ENCODE results near the gene HINT1.

The HINT1 gene

DNA sequence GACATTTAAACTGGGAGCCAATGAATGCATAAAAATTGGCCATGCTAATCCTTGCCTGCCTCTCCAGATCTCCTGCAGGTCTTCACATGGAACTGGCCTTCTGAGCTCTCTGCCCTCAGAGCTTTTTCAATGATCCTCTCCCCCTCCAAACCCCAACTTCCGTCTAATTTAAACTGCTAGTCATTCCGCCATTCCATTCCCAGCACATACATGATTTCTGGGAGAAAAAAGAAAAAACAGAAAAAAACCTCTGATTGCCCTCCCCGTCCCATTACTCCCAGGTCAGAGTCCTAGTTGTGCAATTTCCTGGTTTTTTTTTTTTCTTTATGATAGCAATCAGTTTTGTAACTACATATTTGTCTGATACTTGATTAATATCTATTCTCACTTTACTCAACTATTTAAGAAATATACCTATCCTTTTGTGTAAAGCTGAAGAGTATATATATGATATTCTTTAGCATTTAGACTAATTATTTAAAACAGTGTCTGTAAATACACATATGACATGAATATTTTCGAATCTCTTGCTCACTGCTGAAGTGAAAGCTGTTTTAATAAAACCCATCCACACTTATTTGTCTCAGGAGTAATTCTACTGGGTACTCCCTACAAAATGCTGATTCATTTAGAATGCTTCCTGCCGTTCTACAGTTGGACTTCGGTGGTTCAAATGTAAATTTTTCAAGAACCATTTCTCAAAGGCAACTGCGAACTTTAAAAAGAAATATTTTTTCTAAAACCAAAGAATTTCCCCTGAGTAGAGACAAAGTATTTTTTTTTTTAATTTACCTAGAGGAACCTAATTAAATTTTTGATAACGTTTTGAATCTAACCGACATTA lies 1.6 kb downstream of the HINT1 start:
- peak overlapping the region; percentile 87 to 93 for H3K27ac ChIP-seq
- peak overlapping the region; percentile 68 to 75 for H3K4me3 ChIP-seq
- no peak for DNase-seq
- intact Hi-C loops (cut with DNase I; ENCODE audit: low total_unique reads), result loop anchor here (10.0 kb wide), 2 partner anchors 251 to 1259 kb away; partner anchors contain the start of gene CHSY3
- H3K36me3 ChIP-seq, result peaks cover 20 to 41% (median 33%) of the 10 kb centered on the region in 3 donors
- no peaks in the 10 kb centered on the region for H3K9me3 ChIP-seq
- peaks cover 0 to 17% (median 7%) of the 10 kb centered on the region in 4 donors for H3K4me1 ChIP-seq
- H3K27me3 ChIP-seq, result no peaks in the 10 kb centered on the region
- TF ChIP-seq, protein P1, sequence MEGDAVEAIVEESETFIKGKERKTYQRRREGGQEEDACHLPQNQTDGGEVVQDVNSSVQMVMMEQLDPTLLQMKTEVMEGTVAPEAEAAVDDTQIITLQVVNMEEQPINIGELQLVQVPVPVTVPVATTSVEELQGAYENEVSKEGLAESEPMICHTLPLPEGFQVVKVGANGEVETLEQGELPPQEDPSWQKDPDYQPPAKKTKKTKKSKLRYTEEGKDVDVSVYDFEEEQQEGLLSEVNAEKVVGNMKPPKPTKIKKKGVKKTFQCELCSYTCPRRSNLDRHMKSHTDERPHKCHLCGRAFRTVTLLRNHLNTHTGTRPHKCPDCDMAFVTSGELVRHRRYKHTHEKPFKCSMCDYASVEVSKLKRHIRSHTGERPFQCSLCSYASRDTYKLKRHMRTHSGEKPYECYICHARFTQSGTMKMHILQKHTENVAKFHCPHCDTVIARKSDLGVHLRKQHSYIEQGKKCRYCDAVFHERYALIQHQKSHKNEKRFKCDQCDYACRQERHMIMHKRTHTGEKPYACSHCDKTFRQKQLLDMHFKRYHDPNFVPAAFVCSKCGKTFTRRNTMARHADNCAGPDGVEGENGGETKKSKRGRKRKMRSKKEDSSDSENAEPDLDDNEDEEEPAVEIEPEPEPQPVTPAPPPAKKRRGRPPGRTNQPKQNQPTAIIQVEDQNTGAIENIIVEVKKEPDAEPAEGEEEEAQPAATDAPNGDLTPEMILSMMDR (IDR thresholded peaks at IDR 0.05), result no peak

DNA sequence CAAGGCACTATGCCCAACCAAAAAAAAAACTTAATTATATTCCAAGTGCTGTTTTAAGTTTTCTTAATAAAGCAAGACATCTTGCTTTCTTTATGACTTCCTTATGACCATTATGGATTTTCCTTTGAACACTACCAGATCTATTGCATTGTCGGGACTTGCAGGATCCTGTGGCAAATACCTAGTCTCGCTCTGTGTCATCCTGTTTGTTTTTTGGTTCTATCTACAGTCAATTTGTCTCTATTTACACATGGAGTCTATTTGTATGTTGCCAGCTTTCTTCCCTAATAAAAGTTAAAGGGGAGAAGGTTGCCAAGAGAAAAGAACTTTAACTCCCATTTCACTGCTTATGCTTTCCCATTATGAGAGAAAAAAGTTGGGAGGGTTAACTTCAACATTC lies 4.9 kb downstream of the HINT1 start:
- Histone ChIP-seq H3K4me3 (no peak overlapping the region), H3K4me1 (peaks cover 0 to 17% (median 7%) of the 10 kb centered on the region in 4 donors), H3K9me3 (no peaks in the 10 kb centered on the region), H3K27ac (no peak overlapping the region), H3K27me3 (no peaks in the 10 kb centered on the region), H3K36me3 (peaks cover 27 to 67% (median 49%) of the 10 kb centered on the region in 3 donors)
- TF ChIP-seq, protein P1 (IDR thresholded peaks at IDR 0.05), result no peak
- DNase-seq, result no peak
- intact Hi-C loops (cut with DNase I; ENCODE audit: low total_unique reads), result loop anchor here (10.0 kb wide), 2 partner anchors 255 to 1255 kb away; partner anchors contain the start of gene CHSY3

DNA sequence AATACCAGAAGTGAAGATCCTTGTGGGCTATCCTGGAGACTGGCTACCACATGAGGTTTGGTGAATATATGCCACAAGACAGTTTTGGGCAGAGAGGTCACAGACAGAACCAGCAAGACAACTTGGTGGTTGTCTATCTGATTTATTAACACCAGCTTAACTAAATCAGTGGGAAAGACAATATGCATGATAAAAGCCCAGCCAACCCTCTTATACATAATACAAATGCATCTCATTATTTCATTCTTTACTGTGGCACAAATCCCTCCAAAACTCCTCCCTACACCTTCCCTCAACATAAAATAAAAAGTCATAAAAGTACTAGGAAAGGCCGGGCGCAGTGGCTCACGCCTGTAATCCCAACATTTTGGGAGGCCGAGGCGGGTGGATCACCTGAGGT lies 8.1 kb downstream of the HINT1 start:
- no peaks in the 10 kb centered on the region for H3K4me1 ChIP-seq
- TF ChIP-seq, protein P1 (IDR thresholded peaks at IDR 0.05), result no peak
- no peaks in the 10 kb centered on the region for H3K9me3 ChIP-seq
- peaks cover 25 to 59% (median 44%) of the 10 kb centered on the region in 3 donors for H3K36me3 ChIP-seq
- intact Hi-C loops (cut with DNase I; ENCODE audit: low total_unique reads), result no loop called here
- no peak overlapping the region for H3K27ac ChIP-seq
- no peaks in the 10 kb centered on the region for H3K27me3 ChIP-seq
- DNase-seq, result no peak
- no peak overlapping the region for H3K4me3 ChIP-seq

DNA sequence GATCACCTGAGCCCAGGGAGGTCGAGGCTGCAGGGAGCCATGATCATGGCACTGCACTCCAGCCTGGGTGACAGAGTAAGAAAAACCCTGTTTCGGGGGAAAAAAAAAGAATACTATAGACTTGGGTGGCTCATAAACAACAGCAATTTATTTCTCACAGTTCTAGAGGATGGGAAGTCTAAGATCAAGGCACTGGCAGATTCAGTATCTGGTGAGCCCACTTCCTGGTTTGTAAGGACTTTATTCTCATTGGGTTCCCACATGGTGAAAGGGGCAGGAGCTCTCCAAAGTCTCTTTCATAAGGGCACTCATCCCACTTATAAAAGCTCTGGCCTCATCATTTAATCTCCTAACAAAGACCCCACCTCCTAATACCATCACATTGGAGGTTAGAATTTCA lies 8.7 kb downstream of the HINT1 start:
- no peak overlapping the region for H3K27ac ChIP-seq
- no peak overlapping the region for H3K4me3 ChIP-seq
- no peak for DNase-seq
- TF ChIP-seq, protein P1 (IDR thresholded peaks at IDR 0.05), result no peak
- H3K9me3 ChIP-seq, result no peaks in the 10 kb centered on the region
- H3K36me3 ChIP-seq, result peaks cover 19 to 53% (median 39%) of the 10 kb centered on the region in 3 donors
- H3K4me1 ChIP-seq, result no peaks in the 10 kb centered on the region
- H3K27me3 ChIP-seq, result no peaks in the 10 kb centered on the region
- intact Hi-C loops (cut with DNase I; ENCODE audit: low total_unique reads), result no loop called here

DNA sequence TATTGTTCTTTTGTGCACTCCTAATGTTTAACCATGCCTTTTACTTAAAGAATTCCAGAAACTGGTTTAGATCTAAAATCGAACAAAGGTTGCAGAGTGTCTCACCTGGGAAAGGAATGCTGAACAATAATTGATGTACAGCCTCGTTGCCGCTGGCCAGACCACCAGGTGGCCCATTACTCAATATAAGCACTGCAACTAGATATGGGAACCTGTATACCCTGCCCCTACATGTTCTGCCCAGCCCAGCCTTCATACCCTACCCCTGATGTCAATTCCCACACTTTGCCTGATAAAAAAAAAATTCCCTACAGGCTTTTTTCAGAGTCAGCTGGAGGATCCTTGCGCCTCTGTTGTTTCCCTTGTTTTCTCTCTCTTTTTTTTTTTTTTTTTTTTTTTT lies 13.8 kb downstream of the HINT1 start:
- no peaks in the 10 kb centered on the region for H3K27me3 ChIP-seq
- intact Hi-C loops (cut with DNase I; ENCODE audit: low total_unique reads), result no loop called here
- H3K27ac ChIP-seq, result no peak overlapping the region
- H3K4me3 ChIP-seq, result no peak overlapping the region
- no peak for DNase-seq
- no peaks in the 10 kb centered on the region for H3K4me1 ChIP-seq
- TF ChIP-seq, protein P1 (IDR thresholded peaks at IDR 0.05), result no peak
- H3K9me3 ChIP-seq, result no peaks in the 10 kb centered on the region
- H3K36me3 ChIP-seq, result peaks cover 0 to 7% (median 4%) of the 10 kb centered on the region in 3 donors

All from tibial artery (tissue), 4 donors.